GM20431 (cell line): ENCODE data around the gene RBBP8.

Experiments used
- in situ Hi-C: fragments of 300-500 bp; cut with MseI, MboI; formaldehyde crosslinking; loops from one replicate; pipeline ENCODE4 v1.15.0; 2020; ENCODE audit warnings: low sequenced_read_pairs; ENCODE audit not compliant: unreplicated experiment

The RBBP8 gene

DNA sequence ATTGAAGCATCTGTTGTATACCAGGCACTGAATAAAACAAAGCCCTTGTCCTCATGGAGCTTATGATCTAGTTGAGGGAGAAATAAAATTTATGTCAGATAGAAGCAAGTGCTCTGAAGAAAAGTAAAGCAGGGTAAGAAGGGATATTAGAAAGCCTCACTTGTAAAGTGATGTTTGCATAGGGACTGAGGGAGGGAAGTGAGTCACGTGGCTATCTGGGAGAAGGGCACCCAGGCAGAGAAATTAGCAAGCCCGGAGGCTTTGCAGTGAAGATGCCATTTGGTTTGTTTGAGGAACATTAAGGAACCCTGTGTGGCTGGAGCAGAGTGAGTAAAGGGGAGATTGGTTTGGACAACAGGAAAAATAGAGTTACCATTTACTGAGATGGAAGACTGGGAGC lies 52.1 kb downstream of the RBBP8 start:
- in situ Hi-C loops: loop anchor here (25.0 kb wide), 1 partner anchor 173 kb away; no protein-coding TSS in a partner anchor

GRCh38 chr18:22987547-22988189 lies 54.5 kb downstream of the RBBP8 start:
- in situ Hi-C loops: loop anchor here (25.0 kb wide), 1 partner anchor 175 kb away; no protein-coding TSS in a partner anchor

DNA sequence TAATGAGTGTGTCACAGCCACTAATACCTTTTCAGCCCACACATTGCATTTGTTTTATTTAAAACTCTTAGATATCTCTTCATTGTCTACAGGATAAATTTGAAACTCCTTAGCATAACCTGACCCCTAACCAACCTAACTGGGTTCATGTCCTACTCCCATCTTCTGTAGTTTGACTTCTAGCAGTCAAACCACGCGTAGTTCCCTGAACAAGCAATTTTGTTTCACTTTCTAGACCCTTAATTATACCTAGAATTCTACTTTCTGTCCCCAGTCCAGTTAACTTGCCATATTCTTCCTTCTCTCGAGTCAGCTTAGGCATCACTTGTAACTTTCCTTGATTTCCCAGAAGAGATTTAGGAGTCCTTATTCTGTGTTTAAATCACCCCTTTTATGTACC lies 55.1 kb downstream of the RBBP8 start:
- in situ Hi-C loops: loop anchor here (25.0 kb wide), 1 partner anchor 176 kb away; no protein-coding TSS in a partner anchor

- in situ Hi-C loops: loop anchor here (25.0 kb wide), 1 partner anchor 186 kb away; no protein-coding TSS in a partner anchor
Observed at GRCh38 chr18:22998344-22998743, 65.2 kb downstream of the RBBP8 start.

DNA sequence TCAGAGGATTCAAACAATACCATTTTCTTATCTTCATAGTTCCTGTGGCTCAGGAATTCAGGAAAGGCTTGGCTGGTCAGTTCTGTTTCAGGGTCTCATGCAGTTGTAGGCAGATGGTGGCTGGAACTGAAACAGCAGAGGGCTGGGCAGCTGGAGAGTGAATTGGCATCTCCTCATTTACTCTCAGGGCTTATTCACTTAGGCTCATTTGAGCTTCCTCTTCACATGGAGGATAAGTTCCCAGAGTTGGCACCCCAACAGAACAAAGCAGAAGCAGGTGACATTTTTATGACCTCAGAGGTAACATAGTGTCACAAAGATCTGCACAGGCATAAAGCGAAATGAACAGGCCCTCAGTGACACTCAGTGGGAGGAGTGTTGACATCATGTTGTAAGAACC lies 66.1 kb downstream of the RBBP8 start:
- in situ Hi-C loops: loop anchor here (25.0 kb wide), 1 partner anchor 187 kb away; no protein-coding TSS in a partner anchor

- in situ Hi-C loops: loop anchor here (25.0 kb wide), 1 partner anchor 187 kb away; no protein-coding TSS in a partner anchor
Observed at GRCh38 chr18:22999647-23000046, 66.5 kb downstream of the RBBP8 start.

DNA sequence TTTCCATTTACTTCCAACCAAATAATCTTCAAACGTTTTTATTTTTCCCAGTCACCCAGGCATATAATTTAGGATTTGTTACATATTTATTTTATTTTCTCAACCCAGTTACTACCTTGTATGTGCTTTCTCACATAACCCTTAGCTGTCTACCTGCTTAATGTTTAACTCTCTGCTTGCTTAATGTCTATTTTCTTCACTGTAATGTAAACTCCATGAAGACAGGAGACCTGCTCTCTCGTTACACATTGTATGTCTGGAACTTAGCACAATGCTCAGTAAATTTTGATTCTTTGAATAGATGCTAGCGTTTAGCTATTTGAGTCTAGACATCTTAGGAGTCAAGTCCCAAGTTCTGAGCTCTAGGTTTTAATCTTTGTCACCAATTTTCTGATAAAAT lies 70.2 kb downstream of the RBBP8 start:
- in situ Hi-C loops: no loop called here

DNA sequence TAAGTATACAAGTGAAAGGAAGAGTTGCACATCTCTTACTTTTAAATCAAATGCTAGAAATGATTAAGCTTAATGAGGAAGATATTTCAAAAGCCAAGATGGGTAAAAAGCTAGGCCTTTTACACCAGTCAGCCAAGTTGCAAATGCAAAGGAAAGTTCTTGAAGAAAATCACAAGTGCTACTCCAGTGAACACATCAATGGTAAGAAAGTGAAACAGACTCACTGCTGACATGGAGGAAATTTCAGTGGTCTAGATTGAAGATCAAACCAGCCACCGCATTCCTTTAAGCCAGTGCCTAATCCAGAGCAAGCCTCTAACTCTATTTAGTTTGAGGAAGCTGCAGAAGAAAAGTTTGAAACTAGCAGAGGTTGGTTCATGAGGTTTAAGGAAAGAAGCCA lies 79.1 kb downstream of the RBBP8 start:
- in situ Hi-C loops: no loop called here

GRCh38 chr18:23020555-23021294 lies 87.6 kb downstream of the RBBP8 start:
- in situ Hi-C loops: no loop called here

- in situ Hi-C loops: no loop called here
Observed at GRCh38 chr18:23021623-23022022, 88.5 kb downstream of the RBBP8 start.

GRCh38 chr18:23032030-23032582 lies 99.0 kb downstream of the RBBP8 start:
- in situ Hi-C loops: no loop called here

GRCh38 chr18:23033056-23033455 lies 99.9 kb downstream of the RBBP8 start:
- in situ Hi-C loops: no loop called here

- in situ Hi-C loops: no loop called here
Observed at GRCh38 chr18:23036660-23037201, 103.6 kb downstream of the RBBP8 start.

GRCh38 chr18:23037646-23038045 lies 104.5 kb downstream of the RBBP8 start:
- in situ Hi-C loops: no loop called here

DNA sequence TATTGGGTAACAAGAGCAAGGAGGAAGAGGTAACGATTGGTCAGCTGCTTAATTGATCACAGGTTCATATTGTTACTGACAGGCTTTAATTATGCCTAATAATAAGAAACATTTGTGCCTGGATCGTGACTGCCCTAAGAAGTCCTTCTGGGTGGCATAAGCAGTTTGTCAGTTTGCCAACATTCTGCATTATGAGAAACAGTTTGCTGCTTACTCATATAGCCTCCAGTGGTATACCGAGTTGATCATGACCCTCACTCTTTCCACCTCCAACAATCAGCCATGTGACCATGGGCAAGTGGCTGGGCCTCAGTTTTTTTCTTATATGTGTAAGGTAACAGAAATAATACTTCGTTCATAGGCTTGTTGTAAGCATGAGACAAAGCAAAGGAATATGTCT lies 105.6 kb downstream of the RBBP8 start:
- in situ Hi-C loops: no loop called here

DNA sequence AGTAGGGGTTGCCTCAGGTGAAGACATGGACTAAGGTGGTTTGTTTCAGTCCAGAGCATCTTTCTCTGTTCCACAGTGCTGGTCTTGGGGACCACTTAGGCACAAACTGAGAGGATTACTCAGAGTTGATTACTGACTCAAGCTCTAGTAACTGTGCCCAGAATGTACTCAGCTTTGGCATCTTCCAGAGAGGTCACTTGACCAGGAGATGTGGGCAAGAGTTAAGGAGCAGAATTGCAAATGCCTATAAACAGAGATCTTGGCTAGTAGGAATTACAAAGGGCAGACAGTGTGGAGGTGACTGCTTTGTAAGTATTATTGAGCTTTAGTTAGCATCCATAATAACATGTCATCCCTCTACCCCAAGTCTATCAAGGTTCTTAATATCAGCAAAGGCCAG lies 109.0 kb downstream of the RBBP8 start:
- in situ Hi-C loops: no loop called here

DNA sequence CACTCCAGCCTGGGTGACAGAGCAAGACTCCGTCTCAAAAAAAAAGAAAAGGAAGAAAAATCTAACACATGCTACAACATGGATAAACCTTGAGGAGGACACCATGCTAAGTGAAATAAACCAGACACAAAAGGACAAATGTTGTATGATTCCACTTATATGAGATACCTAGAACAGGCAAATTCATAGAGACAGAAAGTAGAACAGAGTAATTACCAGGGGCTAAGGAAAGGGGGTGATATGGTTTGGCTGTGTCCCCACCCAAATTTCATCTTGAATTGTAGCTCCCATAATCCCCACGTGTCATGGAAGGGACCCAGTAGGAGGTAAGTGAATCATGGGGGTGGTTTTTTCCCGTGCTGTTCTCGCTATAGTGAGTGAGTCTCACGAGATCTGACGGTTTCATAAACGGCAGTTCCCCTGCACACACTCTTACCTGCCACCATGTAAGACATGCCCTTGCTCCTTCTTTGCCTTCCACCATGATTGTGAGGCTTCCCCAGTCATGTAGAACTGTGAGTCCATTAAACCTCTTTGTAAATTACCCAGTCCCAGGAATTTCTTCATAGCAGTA lies 110.8 kb downstream of the RBBP8 start:
- in situ Hi-C loops: no loop called here

GRCh38 chr18:23049698-23050373 lies 116.7 kb downstream of the RBBP8 start:
- in situ Hi-C loops: no loop called here

- in situ Hi-C loops: no loop called here
Observed at GRCh38 chr18:23053776-23054457, 120.8 kb downstream of the RBBP8 start.
